HCT116 (cell line): ENCODE data around the gene CSDE1. TPM values are rescaled to one million over a fixed set of nuclear protein-coding genes. Genes with fewer than 3 reads are reported as not detected.

Experiments
- ATAC-seq: fragments of 200-7000 bp; cut with Tn5 transposase; 2 replicates; pipeline ENCODE4 v1.9.1; 2020; ENCODE audit warnings: mild to moderate bottlenecking, moderate library complexity
- BruUV-seq: library from RNA; stranded (reverse); fragments of 400-500 nt; replicated peaks from 2 replicates; lab custom pipeline; 2021; lab: Mats Ljungman, UMichigan
- CTCF ChIA-PET: fragments of 300-600 bp; sonication (Branson Sonifier 250); formaldehyde crosslinking; loops from one replicate; lab custom pipeline; 2021; ENCODE audit warnings: antibody characterized with exemption; lab: Charles Lee
- POLR2A ChIA-PET: fragments of 300-600, 350-600 bp; sonication (Branson Sonifier 250); formaldehyde crosslinking; loops from one replicate; lab custom pipeline; 2021; ENCODE audit warnings: antibody characterized with exemption; lab: Charles Lee
- RAD21 ChIA-PET, 2 experiments: fragments of 300-600 bp; sonication (Branson Sonifier 250); formaldehyde crosslinking; loops; one replicate each; lab custom pipeline; 2023; ENCODE audit warnings: low total read pairs in 2 of 2; ENCODE audit not compliant: uncharacterized antibody in 2 of 2, unreplicated experiment in 2 of 2, low non-redundant PET in 1 of 2; lab: Charles Lee
- DNase-seq: peaks from one replicate; pipeline ENCODE4 v3.0.0-alpha.2; 2010; ENCODE audit warnings: low read depth, low spot score
- H2AFZ ChIP-seq: fragments of 200-600 bp; shearing (Covaris generic), sonication (generic); 2 replicates; pipeline ENCODE4 v1.6.1; 2017; ENCODE audit warnings: low read depth, mixed run types, mixed read lengths, antibody characterized with exemption, low read length; ENCODE audit not compliant: poor library complexity, severe bottlenecking
- H3K27ac ChIP-seq: 2 replicates; pipeline ENCODE4 v1.5.1; 2012; ENCODE audit warnings: low read depth, low read length
- H3K27me3 ChIP-seq: fragments of 200-600 bp; sonication (generic); 2 replicates; pipeline ENCODE4 v1.6.1; 2016; ENCODE audit warnings: mixed run types, low read length, mixed read lengths; ENCODE audit not compliant: insufficient read depth
- H3K36me3 ChIP-seq, 2 experiments: fragments of 200-500 bp in 1 of 2; fragments of 200-600 bp in 1 of 2; sonication (Bioruptor generic) in 1 of 2; sonication (generic) in 1 of 2; 2 replicates each; pipeline versions ENCODE4 v1.5.1 to v1.6.1; 2014 to 2016; ENCODE audit warnings: low read length in 2 of 2, inconsistent platforms in 1 of 2, mixed read lengths in 1 of 2, mixed run types in 1 of 2; ENCODE audit not compliant: insufficient read depth in 2 of 2, control insufficient read depth in 1 of 2
- H3K4me1 ChIP-seq, 2 experiments: fragments of 200-600 bp in 1 of 2; sonication (generic) in 1 of 2; 2 replicates each; pipeline versions ENCODE4 v1.5.1 to v1.6.1; 2012 to 2017; ENCODE audit warnings: low read length in 2 of 2, inconsistent platforms in 1 of 2, mild to moderate bottlenecking in 1 of 2, mixed read lengths in 1 of 2, mixed run types in 1 of 2, moderate library complexity in 1 of 2; ENCODE audit not compliant: insufficient read depth in 2 of 2, control insufficient read depth in 1 of 2
- H3K4me2 ChIP-seq: fragments of 200-600 bp; sonication (generic); 2 replicates; pipeline ENCODE4 v1.6.1; 2017; ENCODE audit warnings: mixed run types, low read length, mixed read lengths
- H3K4me3 ChIP-seq, 2 experiments: fragments of 200-600 bp in 1 of 2; sonication (generic) in 1 of 2; replicated peaks in 1 of 2; 2 replicates each; pipeline ENCODE4 v1.5.1; 2011 to 2016; ENCODE audit warnings: low read length in 2 of 2, control low read depth in 1 of 2, low read depth in 1 of 2, mild to moderate bottlenecking in 1 of 2, mixed read lengths in 1 of 2, mixed run types in 1 of 2
- H3K79me2 ChIP-seq: fragments of 200-600 bp; sonication (generic); 2 replicates; pipeline ENCODE4 v1.6.1; 2017; ENCODE audit warnings: mild to moderate bottlenecking, mixed run types, low read length, moderate library complexity, mixed read lengths; ENCODE audit not compliant: insufficient read depth
- H3K9ac ChIP-seq: fragments of 200-600 bp; sonication (generic); 2 replicates; pipeline ENCODE4 v1.6.1; 2016; ENCODE audit warnings: low read length, mixed read lengths
- H3K9me2 ChIP-seq: fragments of 200-600 bp; sonication (generic), shearing (Covaris generic); 2 replicates; pipeline ENCODE4 v1.6.1; 2017; ENCODE audit warnings: mixed run types, mild to moderate bottlenecking, moderate library complexity; ENCODE audit not compliant: insufficient read depth
- H3K9me3 ChIP-seq, 2 experiments: fragments of 200-500 bp in 1 of 2; fragments of 200-600 bp in 1 of 2; sonication (Bioruptor generic) in 1 of 2; sonication (generic) in 1 of 2; 2 replicates each; pipeline ENCODE4 v1.6.1; 2014 to 2017; ENCODE audit warnings: low read length in 2 of 2, mixed read lengths in 2 of 2, inconsistent platforms in 1 of 2, low read depth in 1 of 2, mild to moderate bottlenecking in 1 of 2, mixed run types in 1 of 2, moderate library complexity in 1 of 2; ENCODE audit not compliant: control insufficient read depth in 1 of 2, insufficient read depth in 1 of 2
- H4K20me1 ChIP-seq: fragments of 200-600 bp; sonication (generic), shearing (Covaris generic); 2 replicates; pipeline ENCODE4 v1.6.1; 2017; ENCODE audit warnings: mixed run types, mild to moderate bottlenecking, moderate library complexity; ENCODE audit not compliant: insufficient read depth
- ELF1 ChIP-seq: IDR thresholded peaks from 2 replicates; pipeline ENCODE4 v1.6.1; 2012; ENCODE audit warnings: low read depth, borderline replicate concordance
- POLR2A ChIP-seq: IDR thresholded peaks from 2 replicates; pipeline ENCODE4 v1.7.0; 2011; ENCODE audit warnings: borderline replicate concordance; ENCODE audit not compliant: insufficient read depth, insufficient read length; ENCODE audit errors: extremely low read depth
- SIN3A ChIP-seq: IDR thresholded peaks from 2 replicates; pipeline ENCODE4 v1.6.1; 2012; ENCODE audit warnings: low read depth
- ZFX ChIP-seq: fragments of 450-650 bp; IDR thresholded peaks from 2 replicates; pipeline ENCODE4 v1.6.1; 2017
- intact Hi-C: fragments of 100-400 bp; cut with micrococcal nuclease; formaldehyde crosslinking; loops from 2 replicates; pipeline ENCODE4 v1.10.0; 2022
- total RNA-seq: library from RNA; stranded (reverse); gene quantifications from one replicate; pipeline ENCODE4 v1.2.1, GENCODE V29; 2021; ENCODE audit not compliant: unreplicated experiment
- TF ChIP-seq, protein P1 (sequence below): IDR thresholded peaks from 2 replicates; pipeline ENCODE4 v1.6.1; 2012
- TF ChIP-seq, protein P2 (sequence below): IDR thresholded peaks from 2 replicates; pipeline ENCODE4 v1.6.1; 2012; ENCODE audit warnings: low read depth
- TF ChIP-seq, protein P3 (sequence below): IDR thresholded peaks from 2 replicates; pipeline ENCODE4 v1.6.1; 2011; ENCODE audit warnings: mild to moderate bottlenecking, low read length, moderate library complexity; ENCODE audit not compliant: insufficient replicate concordance; ENCODE audit errors: extremely low read depth

The CSDE1 gene
- total RNA-seq, 1 experiment from 2014 or later: 515 TPM

DNA sequence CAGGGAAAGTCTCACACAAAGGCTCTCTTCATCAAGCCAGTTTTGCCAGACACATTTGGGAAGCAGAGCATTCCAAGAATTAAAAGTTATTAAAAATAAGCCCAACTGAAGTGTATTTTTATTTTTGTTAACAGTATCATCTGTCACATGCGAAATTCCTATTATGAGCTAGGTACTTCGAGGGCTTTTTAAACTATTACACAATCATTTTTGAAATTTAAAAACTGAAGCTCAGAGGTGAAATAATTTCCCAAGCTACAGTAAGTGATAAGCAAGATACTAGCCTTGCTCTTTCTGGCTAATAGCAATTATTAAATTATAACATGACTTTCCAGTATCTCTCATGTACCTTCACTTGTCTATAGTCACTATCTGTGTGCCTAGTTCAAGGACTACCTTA lies 29.2 kb downstream of the CSDE1 start:
- H2AFZ ChIP-seq: no peak overlapping the region
- H3K4me1 ChIP-seq: no peaks in the 10 kb centered on the region
- no peaks in the 10 kb centered on the region for H3K27me3 ChIP-seq
- TF ChIP-seq, protein P1, sequence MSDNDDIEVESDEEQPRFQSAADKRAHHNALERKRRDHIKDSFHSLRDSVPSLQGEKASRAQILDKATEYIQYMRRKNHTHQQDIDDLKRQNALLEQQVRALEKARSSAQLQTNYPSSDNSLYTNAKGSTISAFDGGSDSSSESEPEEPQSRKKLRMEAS: no peak
- TF ChIP-seq SIN3A: no peak
- TF ChIP-seq, protein P2, sequence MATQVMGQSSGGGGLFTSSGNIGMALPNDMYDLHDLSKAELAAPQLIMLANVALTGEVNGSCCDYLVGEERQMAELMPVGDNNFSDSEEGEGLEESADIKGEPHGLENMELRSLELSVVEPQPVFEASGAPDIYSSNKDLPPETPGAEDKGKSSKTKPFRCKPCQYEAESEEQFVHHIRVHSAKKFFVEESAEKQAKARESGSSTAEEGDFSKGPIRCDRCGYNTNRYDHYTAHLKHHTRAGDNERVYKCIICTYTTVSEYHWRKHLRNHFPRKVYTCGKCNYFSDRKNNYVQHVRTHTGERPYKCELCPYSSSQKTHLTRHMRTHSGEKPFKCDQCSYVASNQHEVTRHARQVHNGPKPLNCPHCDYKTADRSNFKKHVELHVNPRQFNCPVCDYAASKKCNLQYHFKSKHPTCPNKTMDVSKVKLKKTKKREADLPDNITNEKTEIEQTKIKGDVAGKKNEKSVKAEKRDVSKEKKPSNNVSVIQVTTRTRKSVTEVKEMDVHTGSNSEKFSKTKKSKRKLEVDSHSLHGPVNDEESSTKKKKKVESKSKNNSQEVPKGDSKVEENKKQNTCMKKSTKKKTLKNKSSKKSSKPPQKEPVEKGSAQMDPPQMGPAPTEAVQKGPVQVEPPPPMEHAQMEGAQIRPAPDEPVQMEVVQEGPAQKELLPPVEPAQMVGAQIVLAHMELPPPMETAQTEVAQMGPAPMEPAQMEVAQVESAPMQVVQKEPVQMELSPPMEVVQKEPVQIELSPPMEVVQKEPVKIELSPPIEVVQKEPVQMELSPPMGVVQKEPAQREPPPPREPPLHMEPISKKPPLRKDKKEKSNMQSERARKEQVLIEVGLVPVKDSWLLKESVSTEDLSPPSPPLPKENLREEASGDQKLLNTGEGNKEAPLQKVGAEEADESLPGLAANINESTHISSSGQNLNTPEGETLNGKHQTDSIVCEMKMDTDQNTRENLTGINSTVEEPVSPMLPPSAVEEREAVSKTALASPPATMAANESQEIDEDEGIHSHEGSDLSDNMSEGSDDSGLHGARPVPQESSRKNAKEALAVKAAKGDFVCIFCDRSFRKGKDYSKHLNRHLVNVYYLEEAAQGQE: no peak
- no peak for TF ChIP-seq ZFX
- TF ChIP-seq, protein P3, sequence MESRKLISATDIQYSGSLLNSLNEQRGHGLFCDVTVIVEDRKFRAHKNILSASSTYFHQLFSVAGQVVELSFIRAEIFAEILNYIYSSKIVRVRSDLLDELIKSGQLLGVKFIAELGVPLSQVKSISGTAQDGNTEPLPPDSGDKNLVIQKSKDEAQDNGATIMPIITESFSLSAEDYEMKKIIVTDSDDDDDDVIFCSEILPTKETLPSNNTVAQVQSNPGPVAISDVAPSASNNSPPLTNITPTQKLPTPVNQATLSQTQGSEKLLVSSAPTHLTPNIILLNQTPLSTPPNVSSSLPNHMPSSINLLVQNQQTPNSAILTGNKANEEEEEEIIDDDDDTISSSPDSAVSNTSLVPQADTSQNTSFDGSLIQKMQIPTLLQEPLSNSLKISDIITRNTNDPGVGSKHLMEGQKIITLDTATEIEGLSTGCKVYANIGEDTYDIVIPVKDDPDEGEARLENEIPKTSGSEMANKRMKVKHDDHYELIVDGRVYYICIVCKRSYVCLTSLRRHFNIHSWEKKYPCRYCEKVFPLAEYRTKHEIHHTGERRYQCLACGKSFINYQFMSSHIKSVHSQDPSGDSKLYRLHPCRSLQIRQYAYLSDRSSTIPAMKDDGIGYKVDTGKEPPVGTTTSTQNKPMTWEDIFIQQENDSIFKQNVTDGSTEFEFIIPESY: no peak
- TF ChIP-seq POLR2A: no peak
- TF ChIP-seq ELF1: no peak
- TF ChIP-seq, all 23 proteins: peak for 0
- ChIA-PET CTCF (no interaction called here), POLR2A (no interaction called here), RAD21 (no interaction called here)
- no TSS peak for BruUV-seq
- Histone ChIP-seq H3K9me3 (no peaks in the 10 kb centered on the region), H3K36me3 (peaks cover 78 to 79% of the 10 kb centered on the region in 2 experiments), H3K4me2 (no peak overlapping the region), H3K4me3 (no peak overlapping the region), H3K9me2 (no peaks in the 10 kb centered on the region), H4K20me1 (0 out of 2 replicates have a peak, but pooled peaks cover 9% of the 10 kb centered on the region), H3K79me2 (peaks cover 93% of the 10 kb centered on the region), H3K9ac (no peak overlapping the region), H3K27ac (no peak overlapping the region)
- intact Hi-C loops: no loop called here
- no peak for DNase-seq
- ATAC-seq: no peak
